Measurements from ENCODE around the gene FILIP1L. TPM values are rescaled to one million over a fixed set of nuclear protein-coding genes. Genes with fewer than 3 reads are reported as not detected.
A peak's percentile ranks its signal among the peaks of the same experiment; 100 is the strongest.

The FILIP1L gene
- total RNA-seq, 4 donors from 2014 or later: 87.1 to 115 (median 99.6) TPM

- no peak for TF ChIP-seq CTCF (IDR thresholded peaks at IDR 0.05 in 4 of 5, conservative IDR thresholded peaks at IDR 0.05 in 1 of 5)
- no peak for TF ChIP-seq POLR2A (IDR thresholded peaks at IDR 0.05)
- DNase-seq: no peak
- no peaks in the 10 kb centered on the region for H3K9me3 ChIP-seq
- no peak overlapping the region for H3K27ac ChIP-seq
- H3K36me3 ChIP-seq: no peaks in the 10 kb centered on the region
- no peaks in the 10 kb centered on the region for H3K4me1 ChIP-seq
- in situ Hi-C loops (cut with MboI; ENCODE audit: low sequenced_read_pairs in 4 of 4): no loop called here
- intact Hi-C loops (cut with DNase I; ENCODE audit: low total_unique reads): no loop called here
- no peak for ATAC-seq
- no peaks in the 10 kb centered on the region for H3K27me3 ChIP-seq
- H3K4me3 ChIP-seq: no peak overlapping the region
Observed at GRCh38 chr3:99799422-99799821, 314.9 kb downstream of the FILIP1L start.

GRCh38 chr3:99795573-99795972, 318.7 kb downstream of the FILIP1L start:
- ATAC-seq: no peak

GRCh38 chr3:99794485-99794884, 319.8 kb downstream of the FILIP1L start:
- in situ Hi-C loops (cut with MboI; ENCODE audit: low sequenced_read_pairs in 4 of 4) (no loop called here), intact Hi-C loops (cut with DNase I; ENCODE audit: low total_unique reads) (no loop called here)
- no peak overlapping the region for H3K27ac ChIP-seq
- H3K9me3 ChIP-seq: no peaks in the 10 kb centered on the region
- ATAC-seq: no peak
- H3K27me3 ChIP-seq: no peaks in the 10 kb centered on the region
- no peak overlapping the region for H3K4me3 ChIP-seq
- no peaks in the 10 kb centered on the region for H3K36me3 ChIP-seq
- TF ChIP-seq CTCF (IDR thresholded peaks at IDR 0.05 in 4 of 5, conservative IDR thresholded peaks at IDR 0.05 in 1 of 5): no peak
- TF ChIP-seq POLR2A (IDR thresholded peaks at IDR 0.05): no peak
- DNase-seq: no peak
- peaks cover 0 to 2% of the 10 kb centered on the region in 2 donors for H3K4me1 ChIP-seq

More at GRCh38 chr3:99795573-99795972, 318.7 kb downstream of the FILIP1L start:
- Histone ChIP-seq H3K27me3 (no peaks in the 10 kb centered on the region), H3K36me3 (no peaks in the 10 kb centered on the region), H3K4me3 (no peak overlapping the region), H3K9me3 (no peaks in the 10 kb centered on the region), H3K27ac (no peak overlapping the region), H3K4me1 (no peaks in the 10 kb centered on the region)
- intact Hi-C loops (cut with DNase I; ENCODE audit: low total_unique reads): no loop called here
- in situ Hi-C loops (cut with MboI; ENCODE audit: low sequenced_read_pairs in 4 of 4): no loop called here
- DNase-seq: no peak
- TF ChIP-seq CTCF (IDR thresholded peaks at IDR 0.05 in 4 of 5, conservative IDR thresholded peaks at IDR 0.05 in 1 of 5): no peak
- TF ChIP-seq POLR2A (IDR thresholded peaks at IDR 0.05): no peak

- TF ChIP-seq CTCF (IDR thresholded peaks at IDR 0.05 in 4 of 5, conservative IDR thresholded peaks at IDR 0.05 in 1 of 5): peak in 3 of 5 experiments; percentile 25 to 46 (median 33)
- TF ChIP-seq POLR2A (IDR thresholded peaks at IDR 0.05): no peak
- DNase-seq (no peak), ATAC-seq (no peak)
- H3K4me3 ChIP-seq: no peak overlapping the region
- in situ Hi-C loops (cut with MboI; ENCODE audit: low sequenced_read_pairs in 4 of 4) (no loop called here), intact Hi-C loops (cut with DNase I; ENCODE audit: low total_unique reads) (no loop called here)
- H3K27ac ChIP-seq: no peak overlapping the region
- H3K36me3 ChIP-seq: no peaks in the 10 kb centered on the region
- H3K27me3 ChIP-seq: no peaks in the 10 kb centered on the region
- no peaks in the 10 kb centered on the region for H3K9me3 ChIP-seq
- peaks cover 0 to 5% of the 10 kb centered on the region in 2 donors for H3K4me1 ChIP-seq
Observed at GRCh38 chr3:99789011-99789721, 325.1 kb downstream of the FILIP1L start.

Small RNAs within 50 kb of the gene (microRNA-seq; reads per million reads assigned to microRNA genes)
- 0 to 0.85 reads per million in 2 donors for gene MIR3921 (ENCODE audit: borderline replicate concordance in 2 of 2)

Other genes starting within 250 kb of the FILIP1L start
- gene TBC1D23, start 146.5 kb upstream of the FILIP1L start, total RNA-seq: 10 to 100 TPM; 14.2 to 56.4 (median 45.0) TPM
- 10 to 100 TPM; 13.5 to 45.2 (median 24.2) TPM for gene NIT2, start 220.3 kb upstream of the FILIP1L start, total RNA-seq